NCI-H2227 (cell line): Measurements from ENCODE around the gene ST6GALNAC3.
"Not testable (repeated sequence)": the region's sequence is repeated elsewhere in the genome, so short reads cannot be mapped to it uniquely, and the experiment has no call there.

Source experiments
- DNase-seq: peaks from one replicate; lab custom pipeline; 2025; ENCODE audit not compliant: unreplicated experiment; lab: John Stamatoyannopoulos, UW

ST6GALNAC3 gene

DNA sequence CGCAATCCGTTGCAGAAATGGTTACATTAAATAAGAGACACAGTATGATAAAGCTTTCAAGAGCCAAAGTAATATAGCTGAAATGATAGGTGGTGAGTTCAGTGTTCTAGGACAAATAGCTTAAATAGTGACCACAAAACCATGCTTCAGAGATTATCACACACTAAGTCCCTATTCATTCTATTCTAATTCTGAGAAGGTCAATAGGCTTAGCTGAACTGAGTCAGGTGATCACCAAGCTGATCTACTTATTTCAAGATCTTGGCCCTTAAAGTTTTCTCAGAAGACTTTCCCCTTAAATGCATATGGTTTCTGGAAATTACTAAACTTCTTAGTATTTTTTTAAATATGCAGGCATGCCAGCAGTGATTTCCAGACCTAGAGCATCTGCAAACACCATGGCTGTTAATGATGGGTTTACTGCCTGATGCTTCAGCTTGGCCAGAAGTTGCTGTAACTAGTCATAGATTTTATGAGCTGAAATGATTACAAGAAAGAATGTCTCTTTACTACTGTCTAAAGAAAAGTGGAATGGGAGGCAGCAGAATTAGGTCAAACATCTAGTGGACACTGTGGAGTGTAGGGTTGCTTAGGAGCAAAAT lies 242.9 kb downstream of the ST6GALNAC3 start:
- no peak for DNase-seq

DNA sequence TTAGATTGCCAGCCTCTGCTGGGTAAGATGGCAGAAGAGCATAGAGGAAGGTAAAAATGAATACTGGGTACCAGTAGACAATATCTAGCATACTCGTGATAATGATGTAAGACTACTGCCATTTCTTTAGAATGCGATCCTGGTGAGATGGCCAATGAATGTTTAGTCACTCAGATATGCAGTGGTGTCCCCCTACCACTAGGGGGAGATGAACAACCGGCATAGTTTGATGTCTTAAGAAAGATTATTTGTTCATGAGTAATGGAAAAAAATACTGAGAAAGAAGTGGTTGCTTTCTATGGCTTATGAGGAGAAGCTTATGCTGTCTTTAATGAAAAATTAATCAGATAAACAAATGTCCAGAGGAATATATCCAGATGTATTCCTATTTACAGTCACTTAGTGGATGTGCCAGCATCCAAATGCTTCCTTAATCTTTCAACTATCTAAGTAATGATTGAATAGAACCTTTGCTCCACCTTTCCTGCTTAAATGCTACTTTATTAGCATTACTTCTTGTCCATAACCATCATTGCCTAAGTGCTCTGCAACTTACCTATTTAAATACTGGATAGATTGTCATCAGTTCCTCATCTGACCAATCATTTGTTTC lies 256.6 kb downstream of the ST6GALNAC3 start:
- peak; percentile 52 for DNase-seq

GRCh38 chr1:76335882-76336281 lies 261.3 kb downstream of the ST6GALNAC3 start:
- peak; percentile 35 for DNase-seq

DNA sequence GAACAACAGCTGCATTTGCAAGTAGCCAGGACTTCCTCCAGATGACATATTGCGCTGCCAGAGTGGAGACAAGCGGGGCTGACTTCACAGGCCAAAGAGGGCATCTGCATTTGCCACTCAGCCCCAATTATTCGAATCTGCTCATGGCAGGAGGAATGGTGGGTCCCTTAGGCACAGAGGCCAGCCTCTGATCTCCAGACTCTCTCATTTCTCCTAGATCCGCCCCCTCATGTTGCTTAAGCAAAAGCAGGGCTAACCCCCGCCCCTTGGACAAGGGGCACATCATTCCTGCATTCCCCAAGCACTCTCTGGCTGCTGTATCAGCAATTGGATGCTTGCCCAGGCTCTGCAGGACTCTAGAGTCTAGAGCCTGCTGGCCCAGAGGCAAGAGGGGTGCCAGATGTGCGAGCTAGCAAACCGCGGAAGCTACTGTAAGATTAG lies 262.4 kb downstream of the ST6GALNAC3 start:
- peak; percentile 88 for DNase-seq

DNA sequence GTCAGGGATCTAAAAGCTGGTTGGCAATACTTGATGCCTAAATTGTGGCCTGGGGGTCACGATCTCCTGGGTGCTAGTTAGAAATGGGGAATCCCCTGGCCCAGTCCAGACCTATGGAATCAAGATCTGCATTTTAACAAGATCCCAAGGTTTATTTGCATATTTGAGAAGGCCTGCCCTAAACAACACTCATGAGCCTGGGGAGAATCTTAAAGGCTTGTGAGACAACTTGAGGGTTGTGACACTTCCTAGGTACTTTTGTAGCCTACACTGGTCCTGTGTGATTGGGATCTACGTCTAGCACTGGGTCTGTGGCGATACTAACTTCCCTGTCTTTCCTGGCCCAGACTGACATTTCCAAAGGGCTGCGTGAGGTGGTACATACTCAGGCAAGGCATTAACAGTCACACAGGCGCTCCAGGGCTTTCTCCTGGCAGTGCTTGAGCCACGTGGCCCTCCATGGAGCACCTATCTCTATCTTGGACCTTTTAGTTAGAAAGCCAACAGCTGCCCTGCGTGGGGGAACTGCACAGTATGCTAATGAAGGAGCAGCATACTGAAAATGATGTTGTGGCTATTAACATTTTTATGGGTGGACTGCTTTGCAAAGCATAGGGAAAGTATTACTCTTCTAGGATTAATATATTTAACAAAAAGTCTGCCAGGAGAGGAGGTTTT lies 263.1 kb downstream of the ST6GALNAC3 start:
- DNase-seq: no peak

DNA sequence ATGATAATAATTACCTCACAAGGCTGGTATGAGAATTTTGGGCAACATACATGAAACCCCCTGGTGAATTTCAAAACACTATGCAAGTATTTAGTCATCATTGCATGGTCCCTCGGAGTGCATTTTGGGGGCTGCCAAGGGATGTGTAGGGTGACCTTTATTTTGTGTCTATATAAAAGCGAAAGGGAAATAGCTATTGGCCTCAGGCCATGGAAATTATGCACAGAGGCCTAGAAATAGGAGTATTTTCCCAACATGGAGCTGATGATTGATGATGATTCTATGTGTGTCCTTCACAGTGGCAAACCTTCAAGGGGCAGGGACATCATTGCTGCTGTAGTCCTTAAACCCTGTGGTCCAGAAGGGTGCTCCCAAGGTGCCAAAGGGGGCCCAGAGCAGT lies 265.5 kb downstream of the ST6GALNAC3 start:
- DNase-seq: no peak

GRCh38 chr1:76341816-76342215 lies 267.3 kb downstream of the ST6GALNAC3 start:
- not testable (repeated sequence) for DNase-seq

DNA sequence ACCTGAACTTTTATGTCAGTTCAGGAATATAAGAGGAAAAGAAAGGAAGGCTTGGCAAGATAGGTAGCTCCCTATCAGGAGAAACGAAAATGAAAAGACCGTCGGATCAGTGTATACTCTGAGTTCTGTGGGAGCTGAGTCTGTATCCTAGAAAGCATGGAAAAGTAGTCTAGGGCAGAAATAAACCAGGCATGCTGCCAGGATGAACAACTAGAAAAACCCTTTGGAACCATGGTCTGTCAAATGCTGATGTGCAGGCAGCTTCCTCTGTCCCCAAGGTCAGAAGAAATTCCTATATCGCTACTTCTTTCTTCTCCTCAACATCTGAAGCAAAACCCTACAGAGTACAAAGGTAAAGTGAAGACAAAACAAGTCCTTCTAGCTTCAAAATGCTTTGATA lies 268.8 kb downstream of the ST6GALNAC3 start:
- DNase-seq: no peak

- no peak for DNase-seq
Measured at GRCh38 chr1:76351655-76352054, 277.1 kb downstream of the ST6GALNAC3 start.

GRCh38 chr1:76352741-76353435 lies 278.3 kb downstream of the ST6GALNAC3 start:
- no peak for DNase-seq

DNA sequence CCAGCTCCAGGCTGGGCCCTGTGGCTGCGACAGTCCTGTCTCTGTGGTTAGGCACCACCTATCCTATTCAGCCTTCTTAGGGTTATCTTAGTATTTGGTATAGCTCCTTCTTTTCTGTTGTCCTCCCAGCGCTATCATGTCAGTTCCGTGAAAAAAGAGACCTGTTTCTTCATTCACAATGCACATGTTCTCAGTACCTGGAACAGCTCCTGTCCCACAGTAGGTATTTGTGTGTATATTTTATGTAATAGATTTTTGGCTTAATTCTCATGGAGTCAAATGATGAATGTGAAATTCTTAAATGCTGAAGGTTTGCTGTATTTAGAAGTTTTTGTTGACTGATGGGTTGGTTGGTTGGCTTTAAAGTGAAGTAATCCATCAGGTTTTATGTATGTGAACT lies 279.7 kb downstream of the ST6GALNAC3 start:
- DNase-seq: no peak

DNA sequence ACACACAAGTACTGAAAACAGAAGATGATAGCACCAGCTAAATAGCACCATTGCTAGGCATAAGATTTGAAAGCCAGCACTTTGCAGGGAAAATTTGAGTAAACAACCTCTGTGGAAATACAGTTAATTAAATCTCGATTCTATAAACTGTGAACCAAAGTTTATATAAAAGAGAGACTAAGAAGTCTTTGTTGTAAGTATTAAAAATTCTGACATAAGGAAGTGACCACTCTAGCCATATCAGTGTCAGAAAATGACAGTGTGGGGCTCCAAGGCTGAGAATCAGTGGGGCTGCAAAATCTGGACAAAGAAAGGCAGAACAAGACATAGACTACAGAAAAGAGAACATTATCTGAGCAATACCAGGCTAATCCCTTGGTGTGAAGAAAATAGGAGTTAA lies 292.2 kb downstream of the ST6GALNAC3 start:
- no peak for DNase-seq

DNA sequence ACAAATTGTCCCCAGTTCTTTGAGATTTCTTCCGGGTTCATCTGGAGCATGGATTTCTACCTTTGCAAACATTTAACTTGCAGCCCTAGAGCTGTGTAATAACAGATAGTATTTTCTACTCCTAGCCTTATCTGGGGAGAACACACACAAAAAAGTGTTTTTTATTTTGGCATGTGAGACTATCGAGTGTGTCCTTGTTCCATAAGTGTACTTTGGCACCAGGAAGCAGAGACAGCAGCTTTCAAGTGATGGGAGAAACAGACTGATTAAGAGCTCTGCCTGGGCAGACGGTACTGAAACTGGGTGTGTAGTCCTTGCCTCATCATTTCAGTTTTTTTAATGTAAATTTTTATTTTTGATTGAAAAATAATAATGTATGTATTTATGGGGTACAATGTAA lies 297.4 kb downstream of the ST6GALNAC3 start:
- DNase-seq: no peak

GRCh38 chr1:76374086-76374485 lies 299.5 kb downstream of the ST6GALNAC3 start:
- DNase-seq: no peak

- DNase-seq: no peak
Measured at GRCh38 chr1:76377247-76377646, 302.7 kb downstream of the ST6GALNAC3 start.

DNA sequence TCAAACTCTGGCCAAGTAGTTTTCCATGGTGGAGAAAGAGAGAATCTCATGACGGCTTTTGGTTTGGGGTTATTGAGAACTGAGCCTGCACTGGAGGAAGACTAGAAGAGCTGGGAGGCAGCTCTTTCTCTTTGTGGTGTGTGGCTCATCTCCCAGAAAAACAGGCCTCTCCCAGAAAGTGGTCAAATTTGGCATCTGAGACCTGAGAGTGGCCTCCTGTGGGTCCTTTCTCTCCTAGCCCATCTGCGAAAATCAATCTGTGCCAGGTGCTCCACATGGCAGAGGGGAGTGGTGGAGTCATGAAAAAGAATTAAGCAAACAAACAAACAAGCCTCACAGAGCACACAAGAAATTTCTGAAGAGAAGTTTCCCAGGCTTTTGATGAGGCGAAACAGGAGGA lies 305.0 kb downstream of the ST6GALNAC3 start:
- DNase-seq: no peak

- DNase-seq: no peak
Measured at GRCh38 chr1:76381450-76382097, 307.0 kb downstream of the ST6GALNAC3 start.

- no peak for DNase-seq
Measured at GRCh38 chr1:76388261-76388660, 313.7 kb downstream of the ST6GALNAC3 start.

DNA sequence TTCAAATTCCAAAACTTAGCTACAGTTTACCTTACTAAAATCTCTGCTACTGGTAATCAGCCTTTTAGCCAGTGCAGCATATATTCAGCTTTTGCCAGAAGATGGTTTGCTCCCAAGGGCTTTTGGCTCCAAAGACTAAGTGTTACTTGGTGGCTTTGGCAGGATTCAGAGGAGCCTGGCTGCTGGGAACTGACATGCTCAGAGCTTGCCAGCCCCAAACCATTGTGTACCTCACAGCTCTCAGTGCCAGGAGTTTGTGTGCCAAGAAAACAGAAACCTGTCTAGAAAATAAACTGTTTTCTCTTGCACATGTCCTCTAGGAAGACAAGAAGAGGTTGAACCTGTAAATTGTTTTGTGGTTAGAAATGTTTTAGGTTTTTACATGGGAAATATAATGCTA lies 315.9 kb downstream of the ST6GALNAC3 start:
- no peak for DNase-seq

DNA sequence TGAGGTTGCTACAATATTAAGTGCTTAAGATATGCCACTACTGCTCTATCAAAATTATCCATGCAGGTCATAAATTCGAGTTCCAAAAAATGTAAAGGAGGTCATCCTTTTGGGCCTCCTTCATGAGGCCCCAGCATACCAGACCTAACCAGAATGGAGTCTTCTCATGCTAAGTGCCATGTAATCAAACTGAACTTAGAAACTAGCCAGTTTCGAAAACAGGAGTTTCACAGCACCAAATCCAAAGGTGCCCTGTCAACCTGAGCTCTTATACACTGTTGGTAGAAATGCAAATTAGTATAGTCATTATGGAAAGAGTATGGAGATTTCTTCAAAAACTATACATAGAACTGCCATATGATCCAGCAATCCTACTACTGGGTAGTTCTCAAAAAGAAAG lies 320.5 kb downstream of the ST6GALNAC3 start:
- no peak for DNase-seq

- DNase-seq: no peak
Measured at GRCh38 chr1:76402128-76402527, 327.6 kb downstream of the ST6GALNAC3 start.
